OCI-LY3 (cell line): ENCODE measurements around the gene ARID1B.

Experiments
- EZH2phosphoT487 ChIP-seq: fragments of 200-600 bp; shearing (Covaris generic); IDR thresholded peaks from 2 replicates; pipeline ENCODE4 v1.6.1; 2018; ENCODE audit warnings: antibody characterized with exemption, mixed run types, low read depth
- TF ChIP-seq, protein P1 (sequence below): fragments of 200-600, 300-600 bp; sonication (generic); IDR thresholded peaks from 2 replicates; pipeline ENCODE4 v1.5.1; 2014; ENCODE audit warnings: antibody characterized with exemption, low read length, low read depth

DNA sequence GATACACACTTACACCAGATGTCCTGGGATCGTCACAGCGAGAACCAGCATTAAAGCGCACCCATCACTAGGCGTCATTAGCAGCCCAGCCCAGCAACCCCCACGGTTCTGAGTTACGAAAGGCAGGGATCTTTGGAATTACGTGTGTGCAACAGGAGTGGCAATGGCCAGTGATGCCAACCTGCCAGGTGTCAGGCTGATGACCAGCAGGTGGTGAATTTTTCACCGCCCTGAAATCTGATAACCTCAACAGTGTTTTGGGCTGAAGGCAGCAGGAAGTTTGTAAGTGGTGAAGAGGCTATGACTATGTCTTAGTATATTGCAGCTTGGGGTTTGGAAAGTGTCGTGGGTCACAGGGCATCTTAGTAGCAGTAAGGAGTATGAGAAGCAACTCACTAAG is 380.1 kb downstream of the ARID1B start:
- TF ChIP-seq, protein P1, sequence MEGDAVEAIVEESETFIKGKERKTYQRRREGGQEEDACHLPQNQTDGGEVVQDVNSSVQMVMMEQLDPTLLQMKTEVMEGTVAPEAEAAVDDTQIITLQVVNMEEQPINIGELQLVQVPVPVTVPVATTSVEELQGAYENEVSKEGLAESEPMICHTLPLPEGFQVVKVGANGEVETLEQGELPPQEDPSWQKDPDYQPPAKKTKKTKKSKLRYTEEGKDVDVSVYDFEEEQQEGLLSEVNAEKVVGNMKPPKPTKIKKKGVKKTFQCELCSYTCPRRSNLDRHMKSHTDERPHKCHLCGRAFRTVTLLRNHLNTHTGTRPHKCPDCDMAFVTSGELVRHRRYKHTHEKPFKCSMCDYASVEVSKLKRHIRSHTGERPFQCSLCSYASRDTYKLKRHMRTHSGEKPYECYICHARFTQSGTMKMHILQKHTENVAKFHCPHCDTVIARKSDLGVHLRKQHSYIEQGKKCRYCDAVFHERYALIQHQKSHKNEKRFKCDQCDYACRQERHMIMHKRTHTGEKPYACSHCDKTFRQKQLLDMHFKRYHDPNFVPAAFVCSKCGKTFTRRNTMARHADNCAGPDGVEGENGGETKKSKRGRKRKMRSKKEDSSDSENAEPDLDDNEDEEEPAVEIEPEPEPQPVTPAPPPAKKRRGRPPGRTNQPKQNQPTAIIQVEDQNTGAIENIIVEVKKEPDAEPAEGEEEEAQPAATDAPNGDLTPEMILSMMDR: no peak
- TF ChIP-seq EZH2phosphoT487: no peak
